Parathyroid adenoma (tissue), 2 donors: Measurements from ENCODE around the gene ARHGAP26.

Source experiments
- H2AFZ ChIP-seq: fragments of 300-600 bp; sonication (generic); one replicate; pipeline ENCODE4 v1.7.0; 2017; ENCODE audit warnings: antibody characterized with exemption, mild to moderate bottlenecking
- H3K27ac ChIP-seq: fragments of 300-600 bp; sonication (generic); one replicate; pipeline ENCODE4 v1.7.0; 2017
- H3K27me3 ChIP-seq: fragments of 300-600 bp; sonication (generic); one replicate; pipeline ENCODE4 v1.7.0; 2017; ENCODE audit warnings: low read length; ENCODE audit not compliant: control insufficient read depth, insufficient read depth
- H3K36me3 ChIP-seq: fragments of 300-600 bp; sonication (generic); one replicate; pipeline ENCODE4 v1.7.0; 2017; ENCODE audit warnings: low read length; ENCODE audit not compliant: control insufficient read depth, insufficient read depth
- H3K4me1 ChIP-seq: fragments of 300-600 bp; sonication (generic); one replicate; pipeline ENCODE4 v1.7.0; 2017; ENCODE audit warnings: control low read depth
- H3K4me2 ChIP-seq: fragments of 300-600 bp; sonication (generic); one replicate; pipeline ENCODE4 v1.7.0; 2017; ENCODE audit warnings: low read length
- H3K4me3 ChIP-seq: fragments of 300-600 bp; sonication (generic); one replicate; pipeline ENCODE4 v1.7.0; 2017; ENCODE audit warnings: low read depth, low read length
- H3K79me2 ChIP-seq: fragments of 300-600 bp; sonication (generic); one replicate; pipeline ENCODE4 v1.7.0; 2017; ENCODE audit warnings: control low read depth
- H3K9ac ChIP-seq: fragments of 300-600 bp; sonication (generic); one replicate; pipeline ENCODE4 v1.7.0; 2017; ENCODE audit warnings: mild to moderate bottlenecking
- H3K9me3 ChIP-seq: fragments of 300-600 bp; sonication (generic); one replicate; pipeline ENCODE4 v1.7.0; 2017; ENCODE audit warnings: low read length; ENCODE audit not compliant: control insufficient read depth
- CTCF ChIP-seq: fragments of 300-600 bp; sonication (generic); IDR thresholded peaks from one replicate; pipeline ENCODE4 v1.7.0; 2017; ENCODE audit warnings: antibody characterized with exemption, mild to moderate bottlenecking
- donor health status: primary hyperparathyroidism.

The ARHGAP26 gene

GRCh38 chr5:143191720-143192119, 421.5 kb downstream of the ARHGAP26 start:
- H2AFZ ChIP-seq = no peak overlapping the region
- no peak for TF ChIP-seq CTCF
- no peak overlapping the region for H3K4me3 ChIP-seq
- no peaks in the 10 kb centered on the region for H3K4me1 ChIP-seq
- H3K36me3 ChIP-seq = no peaks in the 10 kb centered on the region
- no peaks in the 10 kb centered on the region for H3K79me2 ChIP-seq
- no peaks in the 10 kb centered on the region for H3K9me3 ChIP-seq
- H3K4me2 ChIP-seq = no peak overlapping the region
- H3K9ac ChIP-seq = no peak overlapping the region
- no peak overlapping the region for H3K27ac ChIP-seq
- no peaks in the 10 kb centered on the region for H3K27me3 ChIP-seq

GRCh38 chr5:143192191-143192900, 422.2 kb downstream of the ARHGAP26 start:
- TF ChIP-seq CTCF = no peak
- Histone ChIP-seq H3K79me2 (no peaks in the 10 kb centered on the region), H3K4me2 (no peak overlapping the region), H3K4me3 (no peak overlapping the region), H3K4me1 (no peaks in the 10 kb centered on the region), H3K9ac (no peak overlapping the region), H3K27ac (no peak overlapping the region), H3K36me3 (no peaks in the 10 kb centered on the region), H2AFZ (no peak overlapping the region), H3K27me3 (no peaks in the 10 kb centered on the region), H3K9me3 (no peaks in the 10 kb centered on the region)

- no peaks in the 10 kb centered on the region for H3K27me3 ChIP-seq
- H3K27ac ChIP-seq = no peak overlapping the region
- H3K79me2 ChIP-seq = no peaks in the 10 kb centered on the region
- H3K4me3 ChIP-seq = no peak overlapping the region
- no peaks in the 10 kb centered on the region for H3K36me3 ChIP-seq
- no peaks in the 10 kb centered on the region for H3K4me1 ChIP-seq
- no peak for TF ChIP-seq CTCF
- no peak overlapping the region for H2AFZ ChIP-seq
- no peaks in the 10 kb centered on the region for H3K9me3 ChIP-seq
- no peak overlapping the region for H3K9ac ChIP-seq
- no peak overlapping the region for H3K4me2 ChIP-seq
These were observed 424.0 kb downstream of the ARHGAP26 start for GRCh38 chr5:143194206-143194605.

- H3K4me3 ChIP-seq = no peak overlapping the region
- H3K4me2 ChIP-seq = no peak overlapping the region
- no peak overlapping the region for H2AFZ ChIP-seq
- no peaks in the 10 kb centered on the region for H3K9me3 ChIP-seq
- no peak for TF ChIP-seq CTCF
- H3K9ac ChIP-seq = no peak overlapping the region
- H3K36me3 ChIP-seq = no peaks in the 10 kb centered on the region
- H3K27me3 ChIP-seq = no peaks in the 10 kb centered on the region
- no peaks in the 10 kb centered on the region for H3K79me2 ChIP-seq
- no peaks in the 10 kb centered on the region for H3K4me1 ChIP-seq
- H3K27ac ChIP-seq = no peak overlapping the region
These were observed 424.5 kb downstream of the ARHGAP26 start for GRCh38 chr5:143194713-143195112.

GRCh38 chr5:143195491-143195890, 425.3 kb downstream of the ARHGAP26 start:
- no peak overlapping the region for H3K4me2 ChIP-seq
- no peaks in the 10 kb centered on the region for H3K9me3 ChIP-seq
- H3K27me3 ChIP-seq = no peaks in the 10 kb centered on the region
- H3K36me3 ChIP-seq = no peaks in the 10 kb centered on the region
- no peaks in the 10 kb centered on the region for H3K79me2 ChIP-seq
- no peak for TF ChIP-seq CTCF
- no peaks in the 10 kb centered on the region for H3K4me1 ChIP-seq
- H3K9ac ChIP-seq = no peak overlapping the region
- no peak overlapping the region for H2AFZ ChIP-seq
- no peak overlapping the region for H3K4me3 ChIP-seq
- H3K27ac ChIP-seq = no peak overlapping the region
